ENCODE data around the gene ZNF326. TPM values are rescaled to one million over a fixed set of nuclear protein-coding genes. Genes with fewer than 3 reads are reported as not detected.

Gene ZNF326
- total and polyA plus RNA-seq, 10 of the 15 experiments (the other 5 are each of a cell fraction or from before 2014, with no cell fraction given): 7.1 to 29.4 (median 21.9) TPM

DNA sequence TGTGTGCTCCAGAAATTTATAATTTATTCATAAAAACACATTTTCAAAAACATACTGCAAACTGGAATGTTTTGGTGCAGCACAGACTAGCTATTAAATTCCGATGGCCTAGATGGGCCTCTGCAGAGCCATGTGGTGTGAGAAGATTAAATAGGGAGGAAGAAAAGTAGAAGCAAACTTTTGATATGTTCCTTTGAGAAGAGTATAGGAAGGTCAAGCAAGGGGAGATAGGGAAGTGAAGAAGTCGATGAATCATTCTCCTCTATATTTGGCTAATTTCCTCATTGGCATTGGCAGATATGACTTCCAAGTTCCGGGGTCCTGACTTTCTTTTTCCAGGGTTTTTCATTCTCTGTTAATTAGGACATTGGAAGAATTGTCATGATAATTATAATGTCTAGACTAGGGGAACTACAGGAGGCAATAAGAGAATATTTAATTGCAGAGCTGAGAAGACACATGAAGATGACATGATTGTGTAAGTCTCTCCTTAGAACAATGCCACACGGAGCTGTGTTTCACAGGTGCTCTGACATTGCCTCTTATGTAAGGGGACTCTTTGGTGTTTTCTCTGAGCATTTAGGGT, 19.3 kb upstream of the ZNF326 start:
- ChIA-PET RAD21 (ENCODE audit: unreplicated experiment) (interaction anchor here (0.8 to 1.3 kb wide), 5 partner anchors 10 to 194 kb away, joined by 3 to 6 read pairs (median 4); no protein-coding TSS in a partner anchor), CTCF (interaction anchor here (0.7 to 1.7 kb wide), 4 partner anchors 9 to 213 kb away, joined by 3 to 11 read pairs (median 4); no protein-coding TSS in a partner anchor), POLR2A (no interaction called here), SMC1A (ENCODE audit: uncharacterized antibody, unreplicated experiment) (interaction anchor here (0.6 to 1.2 kb wide), 5 partner anchors 11 to 181 kb away, joined by 3 to 6 read pairs (median 3); no protein-coding TSS in a partner anchor)
- no peaks in the 10 kb centered on the region for H3K9me3 ChIP-seq (replicated peaks; ENCODE audit: control insufficient read depth, insufficient read depth, low read length)
- no peak overlapping the region for H2AFZ ChIP-seq (ENCODE audit: control insufficient read depth, low read depth, low read length)
- 59% methylated on average over 4 of the region's 4 CpGs for WGBS (ENCODE audit: insufficient coverage, insufficient replicate concordance, low lambda C conversion rate, missing lambda C conversion rate)
- no TSS peak for BruUV-seq (replicated peaks)
- TF ChIP-seq ETV6 (conservative IDR thresholded peaks at IDR 0.05 in 1 of 2, IDR thresholded peaks at IDR 0.05 in 1 of 2; ENCODE audit: borderline replicate concordance in 1 of 2, low read depth in 1 of 2) (peak in 1 of 2 experiments; percentile 28; a peak in 1 of 4 replicates), MTA2 (IDR thresholded peaks at IDR 0.05; ENCODE audit: low read depth) (no peak), JUNB (IDR thresholded peaks at IDR 0.05) (peak; percentile 32)
- no peaks in the 10 kb centered on the region for H4K20me1 ChIP-seq (ENCODE audit: control insufficient read depth, insufficient read depth)
- H3K4me1 ChIP-seq (ENCODE audit: control insufficient read depth, insufficient read depth, low read length): peaks cover 6% of the 10 kb centered on the region; the same call in 1 of the 2 replicates
- FAIRE-seq (no peak), DNase-seq (ENCODE audit: low read depth, low spot score) (no peak), ATAC-seq (no peak)
- H3K4me3 ChIP-seq: no peak overlapping the region
- no peaks in the 10 kb centered on the region for H3K79me2 ChIP-seq (ENCODE audit: control insufficient read depth, insufficient read depth, low read length)
- H3K36me3 ChIP-seq (ENCODE audit: control insufficient read depth in 2 of 2, insufficient read depth in 2 of 2, low read length in 1 of 2): no peaks in the 10 kb centered on the region
- no peak overlapping the region for H3K4me2 ChIP-seq (ENCODE audit: control insufficient read depth, insufficient read depth)
- intact Hi-C loops (cut with micrococcal nuclease; ENCODE audit: unreplicated experiment): no loop called here
- H3K27ac ChIP-seq (ENCODE audit: control insufficient read depth, insufficient read depth): no peak overlapping the region
- H3K27me3 ChIP-seq (replicated peaks in 1 of 2; ENCODE audit: control insufficient read depth in 2 of 2, insufficient read depth in 2 of 2, low read length in 1 of 2): no peaks in the 10 kb centered on the region
- in situ Hi-C loops (cut with MboI): loop anchor here (25.0 kb wide), 2 partner anchors 338 to 463 kb away; partner anchors contain the start of genes LRRC8B and LRRC8C
- no peak overlapping the region for H3K9ac ChIP-seq (ENCODE audit: control insufficient read depth, insufficient read depth, low read length)

- ChIA-PET RAD21 (ENCODE audit: unreplicated experiment) (interaction anchor here (0.9 kb wide), 1 partner anchor 215 kb away, joined by 3 read pairs; no protein-coding TSS in a partner anchor), SMC1A (ENCODE audit: uncharacterized antibody, unreplicated experiment) (interaction anchor here (0.9 to 1.4 kb wide), 5 partner anchors 10 to 135 kb away, joined by 3 to 5 read pairs (median 4); no protein-coding TSS in a partner anchor), CTCF (interaction anchor here (1.1 to 1.5 kb wide), 4 partner anchors 8 to 198 kb away, joined by 3 to 6 read pairs (median 6); no protein-coding TSS in a partner anchor), POLR2A (no interaction called here)
- no peak for DNase-seq (ENCODE audit: low read depth, low spot score)
- H3K9me3 ChIP-seq (replicated peaks; ENCODE audit: control insufficient read depth, insufficient read depth, low read length): no peaks in the 10 kb centered on the region
- FAIRE-seq: no peak
- BruUV-seq (replicated peaks): no TSS peak
- in situ Hi-C loops (cut with MboI): loop anchor here (25.0 kb wide), 2 partner anchors 341 to 466 kb away; partner anchors contain the start of genes LRRC8B and LRRC8C
- H3K4me1 ChIP-seq (ENCODE audit: control insufficient read depth, insufficient read depth, low read length): peaks cover 6% of the 10 kb centered on the region; the same call in 1 of the 2 replicates
- H4K20me1 ChIP-seq (ENCODE audit: control insufficient read depth, insufficient read depth): no peaks in the 10 kb centered on the region
- H3K36me3 ChIP-seq (ENCODE audit: control insufficient read depth in 2 of 2, insufficient read depth in 2 of 2, low read length in 1 of 2): no peaks in the 10 kb centered on the region
- H3K27ac ChIP-seq (ENCODE audit: control insufficient read depth, insufficient read depth): no peak overlapping the region
- no peak for ATAC-seq
- H3K4me3 ChIP-seq: no peak overlapping the region
- H2AFZ ChIP-seq (ENCODE audit: control insufficient read depth, low read depth, low read length): no peak overlapping the region
- H3K79me2 ChIP-seq (ENCODE audit: control insufficient read depth, insufficient read depth, low read length): no peaks in the 10 kb centered on the region
- H3K27me3 ChIP-seq (replicated peaks in 1 of 2; ENCODE audit: control insufficient read depth in 2 of 2, insufficient read depth in 2 of 2, low read length in 1 of 2): no peaks in the 10 kb centered on the region
- no peak overlapping the region for H3K9ac ChIP-seq (ENCODE audit: control insufficient read depth, insufficient read depth, low read length)
- no peak overlapping the region for H3K4me2 ChIP-seq (ENCODE audit: control insufficient read depth, insufficient read depth)
- intact Hi-C loops (cut with micrococcal nuclease; ENCODE audit: unreplicated experiment): no loop called here
- WGBS (ENCODE audit: insufficient coverage, insufficient replicate concordance, low lambda C conversion rate, missing lambda C conversion rate): 96% methylated on average over 1 of the region's 1 CpG
- TF ChIP-seq USF2 (IDR thresholded peaks at IDR 0.05; ENCODE audit: borderline replicate concordance, low read depth, low read length): no peak
- TF ChIP-seq TAF1 (IDR thresholded peaks at IDR 0.05; ENCODE audit: borderline replicate concordance, low read depth, low read length): no peak
- TF ChIP-seq IRF4 (IDR thresholded peaks at IDR 0.05; ENCODE audit: low read depth, low read length): no peak
- TF ChIP-seq, protein P1, sequence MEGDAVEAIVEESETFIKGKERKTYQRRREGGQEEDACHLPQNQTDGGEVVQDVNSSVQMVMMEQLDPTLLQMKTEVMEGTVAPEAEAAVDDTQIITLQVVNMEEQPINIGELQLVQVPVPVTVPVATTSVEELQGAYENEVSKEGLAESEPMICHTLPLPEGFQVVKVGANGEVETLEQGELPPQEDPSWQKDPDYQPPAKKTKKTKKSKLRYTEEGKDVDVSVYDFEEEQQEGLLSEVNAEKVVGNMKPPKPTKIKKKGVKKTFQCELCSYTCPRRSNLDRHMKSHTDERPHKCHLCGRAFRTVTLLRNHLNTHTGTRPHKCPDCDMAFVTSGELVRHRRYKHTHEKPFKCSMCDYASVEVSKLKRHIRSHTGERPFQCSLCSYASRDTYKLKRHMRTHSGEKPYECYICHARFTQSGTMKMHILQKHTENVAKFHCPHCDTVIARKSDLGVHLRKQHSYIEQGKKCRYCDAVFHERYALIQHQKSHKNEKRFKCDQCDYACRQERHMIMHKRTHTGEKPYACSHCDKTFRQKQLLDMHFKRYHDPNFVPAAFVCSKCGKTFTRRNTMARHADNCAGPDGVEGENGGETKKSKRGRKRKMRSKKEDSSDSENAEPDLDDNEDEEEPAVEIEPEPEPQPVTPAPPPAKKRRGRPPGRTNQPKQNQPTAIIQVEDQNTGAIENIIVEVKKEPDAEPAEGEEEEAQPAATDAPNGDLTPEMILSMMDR (IDR thresholded peaks at IDR 0.05 in 2 of 3, conservative IDR thresholded peaks at IDR 0.05 in 1 of 3; ENCODE audit: control insufficient read depth in 2 of 3, extremely low read depth in 1 of 3, insufficient read depth in 1 of 3, low read depth in 3 of 3, low read length in 3 of 3): no peak
Observed at GRCh38 chr1:89978755-89979154, 16.2 kb upstream of the ZNF326 start.
